Fibroblast of mammary gland (primary cell): ENCODE results near the gene AKAP7.

ENCODE experiments used
- DNase-seq: peaks from one replicate; pipeline ENCODE4 v3.0.0-alpha.2; 2010; ENCODE audit warnings: low read depth
- H3K4me3 ChIP-seq: 2 replicates; pipeline ENCODE4 v1.5.1; 2011; ENCODE audit warnings: low read depth, mild to moderate bottlenecking, low read length, moderate library complexity; ENCODE audit not compliant: control insufficient read depth
- TF ChIP-seq, protein P1 (sequence below): conservative IDR thresholded peaks from 2 replicates; pipeline ENCODE4 v1.5.1; 2011; ENCODE audit warnings: low read depth, low read length, inconsistent platforms; ENCODE audit not compliant: control insufficient read depth, insufficient read depth

AKAP7 gene

DNA sequence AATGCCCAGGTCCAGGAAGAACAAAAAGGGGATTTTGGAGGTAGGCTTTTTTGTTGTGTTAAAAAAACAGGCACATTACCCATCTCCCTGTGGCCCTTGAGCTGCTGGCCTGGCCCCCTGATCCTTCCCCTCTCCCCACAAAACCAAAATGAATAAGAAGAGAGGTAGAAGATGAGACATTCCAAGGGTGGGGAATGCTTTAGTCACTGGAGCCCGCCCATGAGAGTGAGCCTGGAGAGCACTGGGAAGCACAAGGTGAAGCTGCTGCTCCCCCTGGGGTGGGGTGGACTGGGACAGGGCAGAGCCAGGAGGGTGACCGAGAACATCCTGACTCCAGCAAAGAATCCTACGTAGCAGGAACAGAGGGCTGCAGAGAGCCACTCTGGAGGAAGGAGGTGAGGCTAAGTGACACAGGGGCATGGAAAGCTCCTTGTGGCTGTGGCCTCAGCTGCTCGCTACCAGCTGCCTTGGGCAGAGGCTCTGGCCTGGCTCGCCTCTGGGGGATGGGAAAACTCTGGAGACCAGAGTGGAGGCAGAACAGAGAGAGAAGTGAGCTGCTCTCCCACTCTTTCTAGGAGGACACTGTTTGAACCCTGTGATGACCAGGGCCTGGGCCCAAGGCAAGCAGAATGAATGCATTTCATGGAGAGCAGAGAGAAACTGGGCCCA lies 48.3 kb downstream of the AKAP7 start:
- no peak overlapping the region for H3K4me3 ChIP-seq
- TF ChIP-seq, protein P1, sequence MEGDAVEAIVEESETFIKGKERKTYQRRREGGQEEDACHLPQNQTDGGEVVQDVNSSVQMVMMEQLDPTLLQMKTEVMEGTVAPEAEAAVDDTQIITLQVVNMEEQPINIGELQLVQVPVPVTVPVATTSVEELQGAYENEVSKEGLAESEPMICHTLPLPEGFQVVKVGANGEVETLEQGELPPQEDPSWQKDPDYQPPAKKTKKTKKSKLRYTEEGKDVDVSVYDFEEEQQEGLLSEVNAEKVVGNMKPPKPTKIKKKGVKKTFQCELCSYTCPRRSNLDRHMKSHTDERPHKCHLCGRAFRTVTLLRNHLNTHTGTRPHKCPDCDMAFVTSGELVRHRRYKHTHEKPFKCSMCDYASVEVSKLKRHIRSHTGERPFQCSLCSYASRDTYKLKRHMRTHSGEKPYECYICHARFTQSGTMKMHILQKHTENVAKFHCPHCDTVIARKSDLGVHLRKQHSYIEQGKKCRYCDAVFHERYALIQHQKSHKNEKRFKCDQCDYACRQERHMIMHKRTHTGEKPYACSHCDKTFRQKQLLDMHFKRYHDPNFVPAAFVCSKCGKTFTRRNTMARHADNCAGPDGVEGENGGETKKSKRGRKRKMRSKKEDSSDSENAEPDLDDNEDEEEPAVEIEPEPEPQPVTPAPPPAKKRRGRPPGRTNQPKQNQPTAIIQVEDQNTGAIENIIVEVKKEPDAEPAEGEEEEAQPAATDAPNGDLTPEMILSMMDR, result no peak

DNA sequence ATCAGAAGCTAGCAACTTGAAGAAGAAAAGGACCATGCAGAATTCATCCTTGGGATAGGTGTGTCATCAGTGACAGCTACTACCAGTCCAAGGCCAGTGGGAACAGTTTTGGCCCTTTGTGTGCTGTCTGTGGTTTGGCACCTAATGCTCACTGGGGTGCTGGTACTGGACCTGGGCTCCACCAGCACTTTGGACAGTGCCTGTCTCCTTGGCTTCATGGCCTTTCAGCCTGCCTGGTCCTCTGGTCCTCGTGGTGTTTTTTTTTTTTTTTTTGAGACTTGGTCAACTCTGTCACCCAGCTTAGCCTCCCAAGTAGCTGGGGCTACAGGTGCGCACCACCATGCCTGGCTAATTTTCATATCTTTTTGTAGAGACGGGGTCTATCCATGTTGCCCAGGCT lies 56.3 kb downstream of the AKAP7 start:
- DNase-seq, result no peak
- H3K4me3 ChIP-seq, result no peak overlapping the region
- TF ChIP-seq, protein P1, result no peak

More for the DNA sequence above, 48.3 kb downstream of the AKAP7 start:
- DNase-seq, result no peak

DNA sequence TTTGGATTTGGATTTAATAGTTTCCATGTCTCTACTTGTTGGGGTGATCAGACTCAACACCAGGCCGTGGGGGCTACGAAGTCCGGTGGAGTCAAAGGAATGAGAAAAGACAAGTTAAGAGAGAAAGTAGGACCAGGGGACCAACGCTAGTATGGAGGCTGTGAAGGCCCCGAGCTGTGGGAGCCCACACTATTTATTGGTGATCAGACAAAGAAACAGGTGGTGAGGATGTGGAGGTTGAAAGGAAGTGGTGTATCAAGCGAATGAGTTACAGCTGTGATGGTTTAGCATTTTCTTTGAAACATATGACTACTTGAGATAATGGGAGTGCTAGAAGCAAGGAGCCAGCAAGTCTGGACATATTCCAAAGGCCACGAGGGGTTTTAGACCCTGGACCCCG lies 62.4 kb downstream of the AKAP7 start:
- TF ChIP-seq, protein P1, result no peak
- no peak overlapping the region for H3K4me3 ChIP-seq
- DNase-seq, result no peak

DNA sequence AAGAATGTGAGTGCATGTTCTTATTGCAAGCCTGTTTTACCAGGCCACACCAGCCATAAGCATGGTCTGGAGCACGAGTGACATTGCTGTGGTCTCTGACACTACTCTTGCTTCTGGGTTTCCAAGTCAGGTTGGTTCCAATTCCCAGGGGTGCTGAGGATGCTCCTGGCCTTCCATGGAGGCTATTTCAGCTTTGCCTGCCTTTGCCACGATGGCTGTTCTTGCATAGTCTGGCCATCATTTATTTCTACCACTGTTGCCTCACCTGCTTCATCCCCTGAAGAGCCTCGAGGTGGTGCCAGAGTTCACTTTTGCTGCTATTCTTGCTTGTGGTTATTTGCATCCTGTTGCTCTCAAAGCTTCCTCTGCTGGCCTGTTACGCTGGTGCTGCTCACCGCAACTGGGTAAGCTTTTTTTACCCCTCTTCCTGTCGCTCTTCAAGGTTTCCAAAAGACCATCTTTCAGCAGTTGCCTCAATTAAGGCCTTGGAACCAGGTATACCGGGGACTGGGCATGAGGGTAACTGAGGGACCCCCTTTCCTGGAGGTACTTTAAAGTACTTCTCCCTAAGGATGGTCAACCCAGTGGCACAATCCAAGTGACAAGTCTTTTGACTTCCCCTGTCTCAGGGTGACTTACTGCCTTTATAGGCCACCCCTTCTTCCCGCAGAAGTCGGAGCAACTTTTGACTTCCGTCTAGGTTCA lies 64.5 kb downstream of the AKAP7 start:
- peak; percentile 68 for DNase-seq
- H3K4me3 ChIP-seq, result no peak overlapping the region

DNA sequence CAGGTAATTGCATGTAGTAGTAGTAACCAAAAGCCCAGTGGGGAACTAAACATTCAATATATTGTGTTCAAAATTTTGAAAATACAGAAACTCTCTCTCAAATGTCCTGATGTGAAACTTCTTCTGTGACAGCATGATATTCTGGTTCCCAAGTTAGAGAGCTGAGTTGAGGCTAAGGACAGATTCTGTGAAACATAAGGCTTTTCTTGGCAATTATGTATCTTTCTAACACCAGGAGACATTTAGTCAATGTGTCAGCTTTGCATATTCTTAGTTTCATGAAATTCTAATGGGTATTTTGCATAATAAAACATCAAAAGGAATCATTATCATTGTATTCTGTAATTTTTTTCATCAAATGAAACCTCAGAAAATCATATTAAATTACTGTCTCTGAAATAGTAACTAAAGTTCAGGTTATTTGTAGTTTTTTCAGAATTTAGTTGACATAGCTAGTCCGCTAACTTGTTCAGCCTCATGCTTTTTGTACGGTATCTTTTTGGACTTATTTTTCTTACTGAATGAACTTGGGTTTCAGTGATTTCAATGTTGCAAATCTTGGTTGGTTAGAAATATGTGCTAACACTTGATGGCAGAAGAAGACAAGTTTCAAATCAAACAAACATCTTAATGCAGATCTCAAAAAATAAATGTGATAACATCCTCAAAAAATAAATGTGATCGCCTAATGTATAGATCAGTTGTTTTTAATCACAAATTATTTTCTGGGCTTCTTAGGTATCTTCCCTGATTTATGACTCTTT lies 70.4 kb downstream of the AKAP7 start:
- H3K4me3 ChIP-seq, result no peak overlapping the region
- DNase-seq, result no peak
- TF ChIP-seq, protein P1, result no peak

More for the DNA sequence above, 64.5 kb downstream of the AKAP7 start:
- TF ChIP-seq, protein P1, result peak; percentile 74

DNA sequence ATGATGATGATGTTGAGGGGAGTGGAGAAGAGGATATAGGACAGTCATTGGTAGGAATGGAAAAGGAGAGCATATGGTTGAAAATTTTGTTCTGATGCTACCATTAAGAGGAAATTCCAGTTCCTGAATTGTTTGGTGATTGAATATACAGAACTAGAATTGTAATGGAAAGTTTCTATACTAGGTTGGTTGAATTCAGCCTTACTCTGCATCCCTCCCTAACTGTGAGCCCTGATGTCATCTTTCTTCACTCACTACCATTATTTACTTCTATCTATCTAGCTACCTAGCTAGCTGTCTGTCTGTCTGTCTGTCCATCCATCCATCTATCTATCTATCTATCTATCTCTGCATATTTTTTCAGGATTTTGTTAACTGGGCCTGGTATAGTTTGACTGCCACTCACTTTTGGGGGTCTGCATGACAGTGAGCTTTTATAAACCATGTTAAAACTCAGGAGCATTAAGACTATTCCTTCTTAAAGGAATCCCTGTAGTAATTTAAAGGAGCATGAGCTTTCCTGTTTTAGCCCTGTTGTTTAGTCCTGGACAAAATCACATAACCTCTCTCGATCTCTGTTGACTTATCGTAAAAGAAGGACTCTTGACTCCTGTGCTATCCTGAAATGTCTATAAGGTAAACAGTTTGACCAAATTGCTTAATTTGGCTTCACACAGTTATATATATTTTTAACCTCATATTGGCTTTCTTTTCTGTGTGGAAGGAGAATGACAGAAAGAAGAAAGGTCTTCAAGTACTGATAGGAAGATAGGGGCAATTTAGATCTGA lies 71.4 kb downstream of the AKAP7 start:
- no peak for DNase-seq
- no peak overlapping the region for H3K4me3 ChIP-seq
- TF ChIP-seq, protein P1, result no peak
